AG04450 (cell line): ENCODE data around the gene SLC30A9. TPM values are rescaled to one million over a fixed set of nuclear protein-coding genes. Genes with fewer than 3 reads are reported as not detected.

Source experiments
- CTCF ChIA-PET: fragments of 300-600, 350-600 bp; formaldehyde crosslinking; extraction: SDS; loops from one replicate; lab custom pipeline; 2022; ENCODE audit warnings: antibody characterized with exemption, inconsistent platforms; lab: Charles Lee
- POLR2A ChIA-PET: fragments of 350-600 bp; formaldehyde crosslinking; extraction: SDS; loops from one replicate; lab custom pipeline; 2021; ENCODE audit warnings: antibody characterized with exemption, inconsistent platforms; lab: Yijun Ruan, JAX
- DNase-seq: peaks from one replicate; pipeline ENCODE4 v3.0.0-alpha.2; 2011; ENCODE audit warnings: low read depth, low spot score
- H3K27ac ChIP-seq: one replicate; pipeline ENCODE4 v1.5.1; 2012; ENCODE audit warnings: low read depth, low read length, control low read depth
- H3K27me3 ChIP-seq: one replicate; pipeline ENCODE4 v1.6.0; 2012; ENCODE audit warnings: low read length; ENCODE audit not compliant: control insufficient read depth, insufficient read depth
- H3K4me3 ChIP-seq: 2 replicates; pipeline ENCODE4 v1.5.1; 2011; ENCODE audit warnings: mild to moderate bottlenecking, low read depth, low read length, control low read depth
- H3K9me3 ChIP-seq: 2 replicates; pipeline ENCODE4 v1.5.1; 2012; ENCODE audit warnings: low read length; ENCODE audit not compliant: control insufficient read depth, insufficient read depth
- polyA plus RNA-seq: library from polyadenylated mRNA; depleted of rRNA; stranded (reverse); fragments of >200 nt; gene quantifications from 2 replicates; pipeline ENCODE4 v1.2.3, GENCODE V29; 2011
- TF ChIP-seq, protein P1 (sequence below): IDR thresholded peaks from 2 replicates; pipeline ENCODE4 v1.5.1; 2011; ENCODE audit warnings: low read depth, low read length, control low read depth, inconsistent platforms

Gene SLC30A9
- polyA plus RNA-seq, 1 experiment, result 82.9 TPM

DNA sequence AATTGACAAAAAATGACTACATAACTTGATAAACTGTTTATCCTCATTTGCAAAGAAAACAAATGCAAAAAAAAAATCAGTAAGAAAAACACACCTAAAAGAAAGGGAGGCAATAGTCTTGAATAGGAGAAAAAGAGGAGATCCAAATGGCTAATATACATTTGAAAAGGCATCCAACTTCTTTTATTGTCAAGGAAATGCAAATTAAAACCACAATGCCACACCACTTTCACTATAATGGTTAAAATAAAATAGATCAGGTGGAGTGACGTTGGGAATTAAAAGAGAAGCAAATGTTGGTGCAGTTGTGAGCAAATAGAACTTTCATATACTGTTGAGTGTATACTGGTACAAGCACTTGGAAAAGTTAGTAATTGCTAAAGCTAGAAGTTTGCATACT lies 5.2 kb upstream of the SLC30A9 start:
- Histone ChIP-seq H3K9me3 (no peaks in the 10 kb centered on the region; the same call in 1 of the 2 replicates), H3K4me3 (no peak overlapping the region), H3K27ac (no peak overlapping the region), H3K27me3 (no peaks in the 10 kb centered on the region)
- ChIA-PET POLR2A (no interaction called here), CTCF (no interaction called here)
- no peak for DNase-seq
- TF ChIP-seq, protein P1, sequence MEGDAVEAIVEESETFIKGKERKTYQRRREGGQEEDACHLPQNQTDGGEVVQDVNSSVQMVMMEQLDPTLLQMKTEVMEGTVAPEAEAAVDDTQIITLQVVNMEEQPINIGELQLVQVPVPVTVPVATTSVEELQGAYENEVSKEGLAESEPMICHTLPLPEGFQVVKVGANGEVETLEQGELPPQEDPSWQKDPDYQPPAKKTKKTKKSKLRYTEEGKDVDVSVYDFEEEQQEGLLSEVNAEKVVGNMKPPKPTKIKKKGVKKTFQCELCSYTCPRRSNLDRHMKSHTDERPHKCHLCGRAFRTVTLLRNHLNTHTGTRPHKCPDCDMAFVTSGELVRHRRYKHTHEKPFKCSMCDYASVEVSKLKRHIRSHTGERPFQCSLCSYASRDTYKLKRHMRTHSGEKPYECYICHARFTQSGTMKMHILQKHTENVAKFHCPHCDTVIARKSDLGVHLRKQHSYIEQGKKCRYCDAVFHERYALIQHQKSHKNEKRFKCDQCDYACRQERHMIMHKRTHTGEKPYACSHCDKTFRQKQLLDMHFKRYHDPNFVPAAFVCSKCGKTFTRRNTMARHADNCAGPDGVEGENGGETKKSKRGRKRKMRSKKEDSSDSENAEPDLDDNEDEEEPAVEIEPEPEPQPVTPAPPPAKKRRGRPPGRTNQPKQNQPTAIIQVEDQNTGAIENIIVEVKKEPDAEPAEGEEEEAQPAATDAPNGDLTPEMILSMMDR, result no peak

DNA sequence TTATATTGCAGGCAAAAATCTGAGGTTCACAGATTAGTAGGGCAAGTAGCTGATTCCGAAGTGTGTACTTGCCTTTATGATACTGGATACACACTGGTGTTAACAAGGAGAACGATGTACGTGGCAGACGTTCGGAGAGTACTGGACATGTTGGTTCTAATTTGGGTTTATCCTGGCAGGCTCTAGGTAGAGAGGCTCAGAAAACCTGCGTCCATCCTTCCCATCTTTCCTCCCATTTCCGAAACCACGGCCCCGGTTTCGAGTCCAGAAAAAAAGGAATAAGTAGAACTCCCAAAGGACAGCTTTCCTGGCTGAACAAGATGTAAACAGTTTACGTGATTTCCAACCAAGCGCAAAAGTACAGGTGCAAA lies 351 bp upstream of the SLC30A9 start:
- ChIA-PET POLR2A (no interaction called here), CTCF (interaction anchor here (0.7 to 1.4 kb wide), 4 partner anchors 11 to 24 kb away, joined by 3 to 4 read pairs (median 4); no protein-coding TSS in a partner anchor)
- H3K27ac ChIP-seq, result peak overlapping the region; percentile 48
- DNase-seq, result no peak
- TF ChIP-seq, protein P1, result no peak
- H3K4me3 ChIP-seq, result peak overlapping the region; percentile 93
- H3K27me3 ChIP-seq, result no peaks in the 10 kb centered on the region
- H3K9me3 ChIP-seq, result peaks cover 6% of the 10 kb centered on the region; the same call in 1 of the 2 replicates

DNA sequence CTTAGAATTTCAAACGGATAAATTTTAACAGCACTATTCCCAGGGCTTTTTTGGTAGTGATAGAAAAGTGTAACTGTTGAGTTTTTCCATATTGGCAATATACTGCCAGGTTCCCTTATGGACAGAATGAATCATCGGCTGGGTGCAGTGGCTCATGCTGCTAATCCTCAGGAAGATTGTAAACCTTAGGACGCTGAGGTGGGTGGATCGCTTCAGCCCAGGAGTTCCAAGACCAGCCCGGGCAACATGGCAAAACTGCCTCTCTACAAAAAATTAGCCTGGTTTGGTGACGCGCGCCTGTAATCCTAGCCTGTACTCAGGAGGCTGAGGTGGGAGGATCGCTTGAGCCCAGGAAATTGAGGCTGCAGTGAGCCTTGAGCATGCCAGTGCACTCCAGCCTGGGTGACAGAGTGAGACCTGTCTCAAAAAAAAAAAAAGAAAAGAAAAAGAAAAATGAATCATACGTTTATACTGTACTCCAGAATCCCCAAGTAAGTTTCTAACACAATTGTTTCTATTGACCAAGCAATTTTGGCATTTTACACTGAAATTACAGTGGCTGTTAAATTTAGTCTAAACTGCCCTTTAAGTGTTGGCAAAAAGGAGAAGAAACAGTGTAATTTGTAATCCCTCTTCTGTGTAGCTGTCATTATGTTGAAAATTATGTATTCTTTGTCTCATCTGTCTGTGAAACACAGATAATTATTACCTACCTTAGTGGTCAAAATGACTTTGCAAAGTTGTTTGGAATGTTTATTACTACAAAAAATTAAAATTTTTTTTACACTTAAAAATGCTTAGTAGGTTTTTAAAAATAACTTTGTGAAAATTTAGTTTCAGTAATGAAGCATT lies 1.8 kb downstream of the SLC30A9 start:
- ChIA-PET CTCF (no interaction called here), POLR2A (no interaction called here)
- H3K27ac ChIP-seq, result no peak overlapping the region
- no peak overlapping the region; the same call in none of the 2 replicates for H3K4me3 ChIP-seq
- H3K9me3 ChIP-seq, result peaks cover 6% of the 10 kb centered on the region; the same call in 1 of the 2 replicates
- DNase-seq, result no peak
- H3K27me3 ChIP-seq, result no peaks in the 10 kb centered on the region
- TF ChIP-seq, protein P1, result no peak

DNA sequence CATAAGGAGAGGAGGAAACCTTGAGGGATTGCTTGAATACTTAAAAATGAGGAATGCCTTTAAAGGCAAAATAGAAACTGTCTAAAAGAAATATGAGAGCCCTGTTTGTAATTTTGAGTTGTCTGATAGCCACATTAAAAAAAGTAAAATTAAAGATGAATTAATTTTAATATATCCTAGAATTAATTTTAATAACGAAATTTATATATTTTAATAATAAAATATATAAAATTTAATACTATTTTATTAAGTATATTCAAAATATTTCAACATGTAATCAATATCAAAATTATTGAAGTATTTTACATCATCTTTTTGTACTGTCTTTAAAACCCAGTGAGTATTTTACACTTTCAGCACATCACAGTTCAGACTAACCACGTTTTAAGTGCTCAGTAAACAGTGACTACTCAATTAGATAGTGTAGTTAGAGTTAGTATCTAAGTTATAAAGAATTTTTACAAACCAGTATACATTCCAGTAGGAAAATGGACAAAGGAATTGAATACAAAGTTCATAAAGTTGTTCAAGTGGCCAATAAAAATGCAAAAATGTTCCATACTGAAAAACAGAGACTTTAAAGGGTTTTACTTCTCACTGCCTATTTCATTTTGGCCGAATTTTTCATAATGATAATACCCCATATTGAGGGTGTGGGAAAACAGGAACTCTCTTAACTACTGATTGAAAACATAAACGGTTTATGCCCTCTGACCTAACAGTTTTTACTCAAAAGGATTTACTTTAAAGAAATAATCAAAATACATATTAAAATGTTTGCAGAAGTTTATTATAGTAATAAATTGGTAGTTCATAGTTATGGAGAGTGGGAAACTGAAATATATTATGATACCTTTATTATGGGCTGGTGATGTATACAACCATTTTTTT lies 2.9 kb downstream of the SLC30A9 start:
- H3K4me3 ChIP-seq, result no peak overlapping the region
- POLR2A ChIA-PET, result no interaction called here
- no peaks in the 10 kb centered on the region for H3K27me3 ChIP-seq
- H3K9me3 ChIP-seq, result peaks cover 6% of the 10 kb centered on the region; the same call in 1 of the 2 replicates
- CTCF ChIA-PET, result no interaction called here
- DNase-seq, result no peak
- H3K27ac ChIP-seq, result no peak overlapping the region
- TF ChIP-seq, protein P1, result no peak
